HG03095 (cell line): ENCODE data around the gene DIP2C.

ENCODE experiments used
- ATAC-seq: cut with Tn5 transposase; IDR thresholded peaks from one replicate; pipeline ENCODE4 v1.9.1; 2021; ENCODE audit warnings: moderate library complexity; ENCODE audit not compliant: unreplicated experiment

The DIP2C gene

DNA sequence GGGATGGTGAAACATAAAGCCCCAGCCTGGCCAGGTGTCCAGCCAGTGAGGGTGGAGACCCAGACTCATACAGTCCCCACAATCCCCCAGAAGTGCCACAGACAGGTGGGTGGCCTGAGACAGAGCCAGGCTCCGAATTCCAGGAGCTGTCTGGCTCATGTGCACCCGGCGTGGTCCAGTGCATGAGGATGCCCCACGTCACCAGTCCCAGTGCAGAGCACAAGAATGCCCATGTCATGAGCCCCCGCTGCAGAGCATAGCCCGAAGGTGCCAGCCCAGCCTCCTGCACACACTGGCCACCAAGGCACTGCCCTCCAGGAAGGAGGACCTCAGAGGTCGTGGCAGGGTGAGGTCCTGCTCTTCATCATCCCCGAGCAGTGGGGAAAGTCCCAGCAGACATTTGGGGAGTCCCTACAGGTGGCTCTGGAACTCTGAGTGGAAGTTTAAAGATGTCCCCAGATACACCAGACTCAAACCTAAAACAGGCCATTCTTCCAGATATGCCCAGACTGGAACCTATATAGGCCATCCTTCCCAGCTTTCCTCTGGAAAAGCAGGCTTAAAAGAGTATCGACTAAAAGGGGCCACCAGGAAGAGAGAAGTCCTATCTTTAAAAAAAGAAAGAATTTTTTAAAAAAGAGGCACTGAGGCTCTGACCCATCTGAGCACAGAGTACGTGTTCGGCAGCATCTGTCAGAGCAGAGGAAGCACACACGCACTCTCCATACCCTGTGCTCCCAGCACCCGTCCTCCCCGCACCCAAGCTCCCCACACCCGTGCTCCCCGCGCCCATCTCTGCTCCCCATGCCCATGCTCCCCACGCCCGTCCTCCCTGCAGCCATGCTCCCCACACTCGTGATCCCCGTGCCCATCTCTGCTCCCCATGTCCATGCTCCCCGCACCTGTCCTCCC, 11.5 kb downstream of the DIP2C start:
- no peak for ATAC-seq

DNA sequence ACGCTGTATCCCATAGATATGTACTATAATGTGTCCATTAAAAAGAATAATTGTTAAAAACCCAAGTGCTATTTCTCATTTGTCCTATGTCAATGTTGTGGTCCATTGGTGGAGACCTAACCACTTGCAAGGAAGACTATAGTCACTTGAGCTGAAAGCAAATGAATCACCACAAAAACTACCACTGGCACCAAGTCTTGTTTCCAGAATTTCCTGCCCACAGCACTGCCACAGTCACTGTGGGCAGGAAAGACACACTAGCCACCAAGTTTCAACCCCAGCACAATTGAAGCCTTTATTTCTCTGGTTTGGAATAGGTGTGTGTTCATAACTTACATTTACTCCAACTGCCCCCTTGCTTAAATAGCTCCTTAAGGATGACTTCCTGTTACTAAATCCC, 12.4 kb downstream of the DIP2C start:
- no peak for ATAC-seq

DNA sequence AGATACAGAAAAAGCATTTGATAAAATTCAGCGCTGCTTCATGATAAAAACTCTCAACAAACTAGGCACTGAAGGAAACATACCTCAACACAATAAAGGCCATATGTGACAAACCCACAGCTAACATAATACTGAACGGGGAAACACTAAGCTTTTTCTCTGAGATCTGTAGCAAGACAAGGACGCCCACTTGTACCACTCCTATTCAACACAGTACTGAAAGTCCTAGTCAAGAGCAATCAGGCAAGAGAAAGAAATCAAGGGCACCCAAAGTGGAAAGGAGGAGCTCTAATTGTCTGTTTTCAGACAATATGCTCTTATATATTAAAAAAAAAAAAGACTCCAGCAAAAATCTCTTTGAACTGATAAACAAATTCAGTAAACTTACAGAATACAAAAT, 13.3 kb downstream of the DIP2C start:
- ATAC-seq: no peak

DNA sequence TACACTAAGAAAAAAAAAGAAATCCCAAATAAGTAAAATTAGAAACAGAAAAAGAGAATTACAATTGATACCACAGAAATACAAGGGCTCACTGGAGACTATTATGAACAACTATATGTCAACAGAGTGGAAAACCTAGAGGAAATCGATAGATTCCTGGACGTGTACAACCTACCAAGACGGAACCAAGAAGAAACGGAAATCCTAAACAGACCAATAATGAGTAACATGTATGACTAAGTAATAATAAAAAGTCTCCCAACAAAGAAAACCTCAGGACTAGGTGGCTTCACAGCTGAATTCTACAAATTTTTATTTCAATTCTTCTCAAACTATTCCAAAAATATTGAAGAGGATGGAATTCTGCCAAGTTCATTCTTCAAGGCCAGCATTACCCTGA, 13.9 kb downstream of the DIP2C start:
- ATAC-seq: no peak

DNA sequence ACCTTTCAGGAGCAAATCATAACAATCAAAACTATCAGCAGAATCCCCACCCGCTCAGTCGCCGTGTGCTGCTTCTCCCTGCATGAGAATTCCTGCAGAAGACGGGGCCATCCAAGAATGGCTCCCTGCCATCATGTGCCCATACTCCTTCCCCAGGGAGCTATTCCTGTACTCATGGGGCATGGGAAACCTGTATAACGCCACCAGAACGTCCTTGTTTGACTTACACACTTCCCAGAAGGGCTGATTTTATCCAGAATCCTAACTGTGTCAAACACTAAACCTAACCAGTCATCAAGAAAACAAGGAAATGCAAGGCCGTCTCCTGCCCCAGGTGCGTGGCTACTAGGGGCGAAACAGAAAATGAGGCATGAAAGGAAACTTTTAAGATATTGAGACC, 16.0 kb downstream of the DIP2C start:
- no peak for ATAC-seq

DNA sequence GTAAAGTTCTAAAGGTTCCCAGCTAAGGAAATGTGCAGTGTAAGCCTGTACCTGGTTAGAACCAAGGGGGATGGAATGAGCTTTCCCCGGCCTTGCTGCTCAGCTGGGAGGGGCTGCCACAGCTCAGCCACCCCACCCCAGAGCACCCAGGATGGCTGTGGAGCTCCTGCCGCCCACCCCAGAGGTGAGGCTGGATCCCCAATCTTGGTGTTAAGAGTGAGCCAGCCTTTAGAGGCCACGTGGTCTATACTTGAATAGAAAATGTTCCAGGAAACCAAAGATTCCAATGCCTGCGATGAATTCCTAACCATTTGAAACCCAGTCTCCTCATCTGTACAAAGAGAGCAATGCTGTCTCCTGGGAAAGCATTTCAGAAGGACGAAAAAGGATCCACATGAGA, 16.5 kb downstream of the DIP2C start:
- no peak for ATAC-seq

DNA sequence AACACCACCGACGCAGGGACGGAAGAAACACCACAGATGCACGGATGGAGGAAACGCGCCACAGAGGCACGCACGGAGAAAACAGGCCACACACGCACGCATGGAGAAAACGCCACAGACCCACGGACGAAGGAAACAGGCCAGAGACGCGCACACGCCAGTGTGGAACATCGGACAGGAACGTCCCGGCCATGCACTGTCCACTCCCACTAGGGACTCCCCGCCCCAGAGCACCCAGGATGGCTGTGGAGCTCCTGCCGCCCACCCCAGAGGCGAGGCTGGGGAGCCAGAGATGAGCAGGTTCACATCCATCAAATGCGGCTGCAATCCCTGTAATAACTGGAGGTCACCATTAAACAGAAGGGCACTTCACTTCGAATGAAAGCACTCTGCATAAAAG, 17.3 kb downstream of the DIP2C start:
- ATAC-seq: no peak

DNA sequence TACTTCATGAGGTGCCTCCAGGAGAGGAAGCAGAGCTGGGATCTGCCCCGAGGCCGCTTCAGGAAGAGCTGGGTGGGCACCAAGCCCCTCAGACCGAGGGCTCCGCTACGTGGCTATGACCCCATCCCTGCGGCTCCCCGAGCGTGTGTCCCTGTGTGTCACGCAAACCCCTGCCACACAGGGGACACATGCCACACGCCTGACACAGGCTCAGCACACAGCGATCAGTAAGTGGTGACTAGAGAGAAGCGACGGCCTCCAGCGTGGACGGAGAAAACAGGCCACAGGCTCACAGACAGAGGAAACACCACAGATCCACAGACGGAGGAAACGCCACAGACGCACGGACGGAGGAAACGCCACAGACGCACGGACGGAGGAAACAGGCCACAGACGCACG, 18.5 kb downstream of the DIP2C start:
- no peak for ATAC-seq

DNA sequence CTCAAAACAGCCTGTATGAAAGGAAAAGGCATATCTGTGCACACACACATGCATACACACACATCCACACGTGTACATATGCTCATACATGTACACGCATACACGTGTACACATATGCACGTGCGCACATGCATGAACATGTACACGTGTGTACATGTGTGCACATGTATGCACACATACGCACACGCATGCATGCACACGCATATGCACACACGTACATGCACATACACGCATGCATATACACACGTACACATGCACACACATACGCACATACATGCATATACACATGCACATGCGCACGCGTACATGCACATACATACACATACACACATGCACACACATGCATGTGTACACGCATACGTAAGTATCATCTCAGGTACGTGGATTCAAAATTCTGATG, 19.4 kb downstream of the DIP2C start:
- no peak for ATAC-seq

DNA sequence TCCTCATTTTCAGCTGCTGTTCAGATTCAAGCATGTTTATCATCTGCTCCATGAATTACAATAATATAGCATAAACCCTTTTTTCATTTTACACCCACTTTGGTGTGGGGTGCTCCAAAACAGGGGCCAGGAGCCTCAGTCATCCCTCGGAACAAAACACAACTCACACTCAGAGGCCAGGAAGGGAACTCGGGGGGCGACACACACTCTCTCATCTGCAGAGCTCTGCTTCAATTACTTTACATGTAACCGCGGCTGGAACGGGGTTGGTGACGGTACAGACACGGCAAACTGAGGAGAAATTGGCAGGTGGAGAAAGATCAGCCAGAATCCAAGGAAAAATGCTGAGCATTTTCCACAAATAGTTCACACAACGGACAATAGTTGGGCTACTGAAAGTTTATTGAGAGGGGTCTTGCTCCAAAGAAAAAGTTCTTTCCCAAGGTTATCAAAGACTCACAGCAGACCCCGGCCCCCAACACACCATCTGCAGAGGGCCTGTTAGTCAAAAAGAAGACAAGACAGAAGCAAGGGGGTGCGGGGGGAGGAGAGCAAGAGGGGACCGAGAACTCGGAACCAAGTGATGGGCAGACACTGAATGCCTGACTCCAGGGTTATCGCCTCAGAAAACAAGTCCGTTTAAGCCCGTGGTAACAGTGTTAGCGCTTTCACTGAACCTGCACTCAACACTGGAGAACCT, 20.5 kb downstream of the DIP2C start:
- ATAC-seq: no peak

DNA sequence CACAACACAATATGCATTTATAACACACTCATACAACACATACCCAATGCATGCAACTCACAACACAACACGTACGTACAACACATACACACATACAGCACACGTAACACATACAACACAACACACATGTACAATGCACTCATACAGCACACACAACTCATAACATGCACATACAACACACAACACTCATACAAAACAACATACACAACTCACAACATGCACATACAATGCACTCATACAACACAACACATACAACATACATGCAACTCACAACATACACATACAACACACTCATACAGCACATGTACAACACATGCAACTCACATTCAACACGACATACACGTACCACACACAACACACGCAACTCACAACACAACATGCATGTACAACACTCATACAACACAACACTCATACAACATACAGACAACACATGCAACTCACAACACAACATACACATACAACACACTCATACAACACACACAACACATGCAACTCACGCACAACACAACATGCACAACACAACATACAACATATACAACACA, 21.8 kb downstream of the DIP2C start:
- ATAC-seq: no peak

DNA sequence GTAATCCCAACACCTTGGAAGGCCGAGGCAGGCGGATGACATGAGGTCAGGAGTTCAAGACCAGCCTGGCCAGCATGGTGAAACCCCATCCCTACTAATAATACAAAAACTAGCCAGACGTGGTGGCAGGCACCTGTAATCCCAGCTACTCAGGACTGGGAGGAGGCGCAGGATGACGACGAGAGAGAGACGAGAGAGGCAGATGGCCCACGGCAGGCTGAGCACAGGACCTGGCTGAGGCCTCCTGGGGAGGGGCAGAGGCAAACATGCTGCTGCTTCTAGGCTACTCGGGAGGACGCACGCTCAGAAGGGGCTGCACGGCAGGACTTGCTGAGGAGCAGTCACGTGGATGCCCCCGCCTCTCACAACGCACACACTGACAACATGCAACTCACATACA, 22.4 kb downstream of the DIP2C start:
- no peak for ATAC-seq

DNA sequence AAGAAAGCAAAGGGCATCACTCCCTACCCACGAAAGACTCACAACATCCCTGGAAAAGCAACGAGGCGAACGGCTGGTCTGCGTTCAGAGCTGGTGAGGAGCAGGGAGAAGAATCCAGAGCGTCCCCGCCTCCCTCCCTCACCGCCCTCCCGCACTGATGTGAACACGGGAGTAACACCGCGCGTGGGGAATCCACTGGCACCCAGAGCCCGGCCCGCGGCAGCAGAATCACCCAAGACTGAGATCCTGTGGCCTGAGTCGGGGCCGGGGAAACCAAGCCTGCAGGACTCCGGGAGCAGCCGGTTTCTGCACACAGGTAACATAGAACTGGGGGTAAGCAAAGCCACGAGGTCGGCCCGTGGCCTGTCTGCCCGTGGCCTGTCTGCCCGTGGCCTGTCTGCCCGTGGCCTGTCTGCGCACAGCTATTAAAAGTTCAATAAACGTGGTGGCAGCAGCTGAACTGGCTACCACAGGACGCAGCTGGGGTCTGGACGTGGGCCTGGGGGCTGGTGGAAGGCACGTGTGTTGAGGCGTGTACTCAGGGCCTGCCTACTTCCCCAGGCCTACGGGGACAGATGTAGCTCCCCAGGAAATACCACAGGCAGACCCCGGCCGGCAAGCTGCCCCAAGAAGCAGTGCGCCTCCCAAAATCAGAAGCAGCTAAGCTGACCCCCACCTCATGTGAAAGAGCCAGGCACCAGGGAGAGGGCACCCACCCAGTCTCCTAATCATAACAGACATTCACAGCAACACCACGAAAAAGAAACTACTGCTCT, 23.0 kb downstream of the DIP2C start:
- ATAC-seq: no peak

DNA sequence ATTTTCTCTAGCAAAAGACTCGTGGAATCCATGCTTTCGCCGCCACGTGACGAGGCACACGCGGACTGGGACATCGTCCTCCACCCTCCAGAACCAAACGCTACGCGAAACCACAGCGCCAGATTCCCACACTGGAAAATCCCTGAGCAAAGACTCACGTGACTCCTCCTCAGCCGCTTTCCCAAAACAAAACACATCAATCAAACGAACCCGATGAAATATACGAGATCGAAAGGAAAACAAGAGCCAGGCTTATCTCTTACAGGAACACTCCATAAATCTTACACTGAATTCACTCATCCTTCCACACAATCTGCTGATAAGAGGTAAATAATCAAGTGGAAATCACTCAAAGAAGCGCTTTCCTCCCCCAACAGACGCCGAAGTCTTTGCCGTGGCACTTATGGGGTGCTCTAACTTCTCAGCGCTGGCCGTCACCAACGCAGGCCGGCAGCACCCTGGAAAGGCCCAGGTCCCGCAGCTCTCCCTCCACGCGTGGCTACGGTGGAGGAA, 23.8 kb downstream of the DIP2C start:
- ATAC-seq: no peak

DNA sequence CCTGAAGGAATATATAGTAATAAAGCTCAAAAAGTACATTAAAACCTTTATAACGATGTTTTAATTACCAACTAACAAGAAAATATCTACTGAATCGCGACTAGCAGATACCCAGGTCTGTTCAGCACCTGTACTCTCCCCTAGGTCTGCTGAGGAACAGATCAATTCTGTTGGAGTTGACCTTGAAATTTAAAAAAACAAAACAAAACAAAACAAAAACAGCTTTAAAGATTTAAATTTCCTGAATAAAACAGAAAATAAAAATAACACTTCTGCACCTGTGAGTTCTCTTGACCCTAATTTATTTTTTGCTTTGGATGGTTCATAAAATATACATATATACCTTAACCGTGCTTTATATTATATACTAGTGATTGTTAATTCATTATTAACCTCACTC, 24.6 kb downstream of the DIP2C start:
- no peak for ATAC-seq

DNA sequence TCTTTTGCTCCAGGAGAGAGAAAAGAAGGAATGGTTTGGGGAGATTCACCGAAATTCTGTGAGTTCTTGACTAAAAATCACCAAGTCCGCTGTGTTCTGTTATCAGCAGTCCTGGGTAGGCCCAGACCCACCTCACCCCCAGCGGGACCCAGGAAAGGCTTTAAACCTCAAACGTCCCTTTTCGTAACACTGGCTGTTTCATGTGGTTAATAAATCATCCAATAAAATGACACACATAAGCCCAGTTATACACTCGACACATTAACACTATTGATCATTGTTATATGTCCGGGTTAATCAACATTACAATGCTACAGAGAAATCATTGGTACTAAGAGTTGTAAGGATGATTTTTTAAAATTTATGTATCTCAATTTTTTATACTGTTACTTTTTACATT, 25.2 kb downstream of the DIP2C start:
- ATAC-seq: no peak

DNA sequence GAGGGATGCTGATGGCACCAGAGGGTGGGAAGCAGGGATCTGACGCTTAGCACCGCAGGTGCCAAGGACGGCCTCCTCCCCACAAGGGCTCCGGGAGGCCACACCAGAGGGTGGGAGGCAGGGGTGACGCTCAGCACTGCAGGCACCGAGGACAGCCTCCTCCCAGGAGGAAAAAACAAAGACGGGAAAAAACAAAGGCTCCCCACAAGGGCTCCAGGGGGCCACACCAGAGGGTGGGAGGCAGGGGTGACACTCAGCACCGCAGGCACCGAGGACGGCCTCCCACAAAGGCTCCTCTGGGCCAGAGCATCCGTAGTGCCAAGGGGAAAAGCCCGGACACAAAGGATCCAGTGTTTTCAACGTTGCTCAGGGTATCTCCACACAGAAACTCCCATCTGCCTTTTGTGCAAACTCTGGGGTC, 25.6 kb downstream of the DIP2C start:
- ATAC-seq: no peak

DNA sequence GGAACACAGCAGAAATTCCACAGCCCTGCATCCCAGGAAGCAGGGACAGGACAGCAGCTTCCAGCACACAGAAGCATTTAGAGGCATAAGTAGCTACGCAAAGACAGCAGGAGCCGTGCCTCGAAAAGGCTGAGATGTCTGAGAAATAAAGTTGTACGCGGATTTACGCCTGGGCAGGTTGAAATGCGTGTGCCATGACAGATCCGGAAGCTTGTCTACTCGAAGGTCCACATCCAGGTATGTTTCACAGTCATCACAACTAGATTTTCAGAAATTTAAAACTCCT, 26.1 kb downstream of the DIP2C start:
- no peak for ATAC-seq

DNA sequence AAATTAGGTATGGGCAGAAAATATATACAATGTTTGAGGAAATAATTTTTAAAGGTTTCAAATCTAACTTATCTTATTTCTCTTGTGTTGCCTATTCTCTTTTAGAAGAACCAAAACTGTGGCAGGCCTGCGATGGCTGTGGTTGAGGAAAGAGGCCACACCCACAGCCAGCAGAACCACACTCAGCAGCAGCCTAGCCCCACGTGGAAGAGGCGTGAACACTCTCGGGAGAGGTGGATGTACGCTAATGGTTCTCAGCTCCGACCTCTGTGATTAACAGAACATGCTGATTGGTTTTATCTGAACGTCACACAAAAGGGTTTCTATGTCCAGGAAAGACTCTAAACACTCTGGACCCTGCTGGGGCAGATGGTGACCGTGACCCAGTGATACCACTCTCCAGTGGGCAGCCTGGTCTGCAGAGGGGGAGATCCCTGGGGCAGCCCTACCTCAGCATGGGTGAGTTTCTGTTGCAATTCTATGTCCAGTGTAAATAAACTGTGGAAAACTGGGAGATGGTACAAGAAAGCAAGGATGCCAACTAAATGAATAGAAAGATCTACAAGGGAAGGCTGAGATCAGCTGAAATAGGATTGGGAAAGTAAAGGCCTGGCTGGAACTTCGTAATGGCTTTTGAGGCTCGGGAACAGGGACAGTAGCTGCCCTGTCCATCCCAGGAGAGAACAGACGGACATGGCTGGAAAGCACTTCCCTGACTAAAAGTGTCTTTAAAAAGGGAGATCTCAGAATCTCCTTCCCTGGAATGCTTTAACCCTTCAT, 26.6 kb downstream of the DIP2C start:
- ATAC-seq: no peak

DNA sequence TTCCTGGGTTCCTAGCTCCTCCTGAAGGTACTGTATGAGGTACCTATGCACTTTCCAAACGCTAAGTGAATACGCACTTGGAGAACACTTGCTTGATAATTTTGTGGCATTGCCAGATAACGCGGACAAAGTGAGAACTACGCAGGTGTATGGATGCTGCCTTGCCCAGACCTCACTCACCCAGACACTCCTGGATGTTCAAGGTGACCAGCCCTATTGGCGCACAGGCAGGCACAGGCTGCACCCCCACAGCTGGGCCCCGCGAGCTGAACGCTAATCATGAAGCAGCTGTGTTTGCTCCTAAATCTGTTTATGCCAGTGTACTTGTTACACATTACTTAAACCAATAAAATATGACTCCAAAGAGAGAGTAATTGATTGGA, 27.3 kb downstream of the DIP2C start:
- ATAC-seq: no peak
